OCI-LY3 (cell line): ENCODE data around the gene COL26A1.
"Not testable (repeated sequence)": the region's sequence is repeated elsewhere in the genome, so short reads cannot be mapped to it uniquely, and the experiment has no call there.

Experiments
- H2AFZ ChIP-seq: fragments of 200-600, 300-600 bp; shearing (Covaris generic); 2 replicates; pipeline ENCODE4 v1.6.0; 2014; ENCODE audit warnings: antibody characterized with exemption, low read depth, low read length
- H3K27ac ChIP-seq: fragments of 200-600, 300-600 bp; sonication (generic); 2 replicates; pipeline ENCODE4 v1.5.1; 2014; ENCODE audit warnings: mild to moderate bottlenecking, low read length, moderate library complexity, mixed read lengths
- H3K27me3 ChIP-seq: fragments of 200-600, 300-600 bp; sonication (generic); 2 replicates; pipeline ENCODE4 v1.6.1; 2014; ENCODE audit warnings: low read depth, low read length, mixed read lengths
- H3K36me3 ChIP-seq: fragments of 200-600, 300-600 bp; sonication (generic); replicated peaks from 2 replicates; pipeline ENCODE3; 2014; ENCODE audit warnings: low read depth, low read length, mixed read lengths
- H3K4me1 ChIP-seq: fragments of 300-600, 200-600 bp; sonication (generic); 2 replicates; pipeline ENCODE4 v1.6.1; 2014; ENCODE audit warnings: low read length, mixed read lengths
- H3K4me2 ChIP-seq: fragments of 200-600, 300-600 bp; sonication (generic); 2 replicates; pipeline ENCODE4 v1.6.1; 2014; ENCODE audit warnings: low read length, mixed read lengths
- H3K4me3 ChIP-seq: fragments of 300-600, 200-600 bp; sonication (generic); 2 replicates; pipeline ENCODE4 v1.5.1; 2014; ENCODE audit warnings: antibody characterized with exemption, mild to moderate bottlenecking, low read length, moderate library complexity
- H3K79me2 ChIP-seq: fragments of 300-600, 200-600 bp; shearing (Covaris generic); 2 replicates; pipeline ENCODE4 v1.6.1; 2014; ENCODE audit warnings: mild to moderate bottlenecking, low read length, mixed read lengths
- H3K9ac ChIP-seq: fragments of 300-600, 200-600 bp; shearing (Covaris generic); 2 replicates; pipeline ENCODE4 v1.6.0; 2014; ENCODE audit warnings: mild to moderate bottlenecking, low read length, moderate library complexity
- H3K9me3 ChIP-seq: fragments of 200-600, 300-600 bp; shearing (Covaris generic); 2 replicates; pipeline ENCODE4 v1.6.1; 2014; ENCODE audit warnings: low read length, mixed read lengths; ENCODE audit not compliant: insufficient read depth
- H4K20me1 ChIP-seq: fragments of 200-600, 300-600 bp; sonication (generic); 2 replicates; pipeline ENCODE4 v1.6.1; 2016; ENCODE audit warnings: low read length, mixed read lengths; ENCODE audit not compliant: insufficient read depth
- EZH2phosphoT487 ChIP-seq: fragments of 200-600 bp; shearing (Covaris generic); IDR thresholded peaks from 2 replicates; pipeline ENCODE4 v1.6.1; 2018; ENCODE audit warnings: antibody characterized with exemption, mixed run types, low read depth
- TF ChIP-seq, protein P1 (sequence below): fragments of 200-600, 300-600 bp; sonication (generic); IDR thresholded peaks from 2 replicates; pipeline ENCODE4 v1.5.1; 2014; ENCODE audit warnings: antibody characterized with exemption, low read length, low read depth

The COL26A1 gene

DNA sequence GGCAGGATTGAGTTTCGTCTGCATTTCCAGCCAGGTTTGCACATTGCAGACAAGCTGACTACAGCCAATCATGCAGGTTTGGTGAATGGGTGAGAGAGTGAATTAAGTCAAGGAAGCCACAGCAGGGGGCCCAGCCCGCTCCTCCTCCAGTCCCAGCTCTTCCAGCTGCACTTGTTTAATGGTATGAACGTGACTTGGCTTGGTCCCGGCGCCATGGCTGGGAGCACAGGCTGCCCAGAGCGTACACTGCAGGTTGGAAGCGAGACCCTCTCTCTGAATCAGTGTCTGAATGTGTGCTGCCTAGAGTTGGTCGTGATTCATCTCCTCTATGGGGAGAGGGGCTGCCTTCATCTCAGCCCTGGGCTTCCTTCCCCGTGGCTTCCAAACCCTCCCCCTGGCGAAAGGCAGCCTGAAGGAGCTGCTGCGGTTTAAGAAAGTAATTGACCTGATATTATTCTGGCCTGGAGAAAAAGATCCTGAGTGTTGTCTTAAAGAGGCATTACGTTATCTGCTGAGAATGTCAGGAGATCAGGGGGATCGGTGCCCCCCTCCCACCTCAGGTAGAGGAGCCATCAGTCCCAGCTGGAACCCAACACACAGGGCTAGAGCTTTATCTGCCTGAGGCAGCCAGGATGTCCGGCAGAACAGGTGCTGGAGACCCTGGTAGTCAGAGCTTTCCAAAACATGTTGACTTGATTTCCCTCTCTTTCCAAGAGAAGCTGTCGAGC lies 132.1 kb downstream of the COL26A1 start:
- H3K9ac ChIP-seq = no peak overlapping the region
- no peaks in the 10 kb centered on the region for H3K79me2 ChIP-seq
- H3K4me2 ChIP-seq = no peak overlapping the region
- H2AFZ ChIP-seq = no peak overlapping the region
- H3K27ac ChIP-seq = no peak overlapping the region
- no peaks in the 10 kb centered on the region for H3K4me1 ChIP-seq
- no peaks in the 10 kb centered on the region for H3K9me3 ChIP-seq
- no peaks in the 10 kb centered on the region for H3K27me3 ChIP-seq
- TF ChIP-seq EZH2phosphoT487 = no peak
- TF ChIP-seq, protein P1, sequence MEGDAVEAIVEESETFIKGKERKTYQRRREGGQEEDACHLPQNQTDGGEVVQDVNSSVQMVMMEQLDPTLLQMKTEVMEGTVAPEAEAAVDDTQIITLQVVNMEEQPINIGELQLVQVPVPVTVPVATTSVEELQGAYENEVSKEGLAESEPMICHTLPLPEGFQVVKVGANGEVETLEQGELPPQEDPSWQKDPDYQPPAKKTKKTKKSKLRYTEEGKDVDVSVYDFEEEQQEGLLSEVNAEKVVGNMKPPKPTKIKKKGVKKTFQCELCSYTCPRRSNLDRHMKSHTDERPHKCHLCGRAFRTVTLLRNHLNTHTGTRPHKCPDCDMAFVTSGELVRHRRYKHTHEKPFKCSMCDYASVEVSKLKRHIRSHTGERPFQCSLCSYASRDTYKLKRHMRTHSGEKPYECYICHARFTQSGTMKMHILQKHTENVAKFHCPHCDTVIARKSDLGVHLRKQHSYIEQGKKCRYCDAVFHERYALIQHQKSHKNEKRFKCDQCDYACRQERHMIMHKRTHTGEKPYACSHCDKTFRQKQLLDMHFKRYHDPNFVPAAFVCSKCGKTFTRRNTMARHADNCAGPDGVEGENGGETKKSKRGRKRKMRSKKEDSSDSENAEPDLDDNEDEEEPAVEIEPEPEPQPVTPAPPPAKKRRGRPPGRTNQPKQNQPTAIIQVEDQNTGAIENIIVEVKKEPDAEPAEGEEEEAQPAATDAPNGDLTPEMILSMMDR = no peak
- H3K36me3 ChIP-seq = no peaks in the 10 kb centered on the region
- no peaks in the 10 kb centered on the region for H4K20me1 ChIP-seq
- H3K4me3 ChIP-seq = no peak overlapping the region

DNA sequence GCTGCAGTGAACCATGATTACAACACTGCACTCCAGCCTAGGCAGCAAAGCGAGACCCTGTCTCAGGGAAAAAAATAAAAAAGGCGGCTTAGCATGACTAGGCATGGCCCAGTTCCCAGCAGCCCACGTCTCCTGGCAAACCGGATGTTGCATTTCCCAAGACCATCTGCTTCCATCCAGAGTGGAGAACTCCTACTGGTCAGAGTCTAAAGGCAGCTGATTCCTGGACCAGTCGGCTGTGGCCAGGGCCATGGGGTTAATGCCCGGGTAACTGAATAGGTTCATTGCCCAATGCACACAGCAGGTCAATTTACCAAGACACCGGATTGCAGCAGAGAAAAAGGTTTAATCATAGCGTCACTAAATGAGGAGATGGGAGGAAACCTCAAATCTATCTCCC lies 133.3 kb downstream of the COL26A1 start:
- H3K27me3 ChIP-seq = no peaks in the 10 kb centered on the region
- no peak overlapping the region for H2AFZ ChIP-seq
- no peaks in the 10 kb centered on the region for H3K79me2 ChIP-seq
- H3K36me3 ChIP-seq = no peaks in the 10 kb centered on the region
- H3K9me3 ChIP-seq = no peaks in the 10 kb centered on the region
- H3K4me2 ChIP-seq = no peak overlapping the region
- H3K4me3 ChIP-seq = no peak overlapping the region
- TF ChIP-seq, protein P1 = no peak
- TF ChIP-seq EZH2phosphoT487 = no peak
- H3K27ac ChIP-seq = no peak overlapping the region
- H4K20me1 ChIP-seq = no peaks in the 10 kb centered on the region
- H3K9ac ChIP-seq = no peak overlapping the region
- H3K4me1 ChIP-seq = no peaks in the 10 kb centered on the region

DNA sequence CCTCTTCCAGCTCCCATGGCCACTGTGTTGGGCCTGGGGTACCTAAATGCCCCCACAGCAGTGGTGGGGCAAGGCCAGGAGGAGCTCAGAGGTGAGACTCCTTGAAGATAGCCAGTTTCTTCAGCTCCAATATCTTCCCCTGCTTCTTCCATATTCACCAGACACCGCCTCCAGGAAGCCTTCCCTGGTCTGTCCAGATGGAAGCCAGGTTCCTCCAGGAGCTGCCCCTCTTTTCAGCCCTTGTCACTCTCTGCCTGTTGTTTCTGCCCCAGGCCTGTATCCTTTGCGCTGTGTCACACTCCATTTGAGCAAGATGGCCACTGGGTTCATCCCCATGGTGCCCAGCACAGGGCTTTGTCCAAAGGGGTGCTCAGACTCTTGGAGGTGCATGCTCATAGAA lies 138.7 kb downstream of the COL26A1 start:
- no peaks in the 10 kb centered on the region for H3K9me3 ChIP-seq
- no peak overlapping the region for H3K4me2 ChIP-seq
- no peak for TF ChIP-seq EZH2phosphoT487
- no peaks in the 10 kb centered on the region for H3K36me3 ChIP-seq
- no peaks in the 10 kb centered on the region for H3K79me2 ChIP-seq
- peaks cover 22% of the 10 kb centered on the region for H3K4me1 ChIP-seq
- H3K27ac ChIP-seq = no peak overlapping the region
- H3K27me3 ChIP-seq = no peaks in the 10 kb centered on the region
- H2AFZ ChIP-seq = no peak overlapping the region
- no peak overlapping the region for H3K4me3 ChIP-seq
- H3K9ac ChIP-seq = no peak overlapping the region
- H4K20me1 ChIP-seq = no peaks in the 10 kb centered on the region

DNA sequence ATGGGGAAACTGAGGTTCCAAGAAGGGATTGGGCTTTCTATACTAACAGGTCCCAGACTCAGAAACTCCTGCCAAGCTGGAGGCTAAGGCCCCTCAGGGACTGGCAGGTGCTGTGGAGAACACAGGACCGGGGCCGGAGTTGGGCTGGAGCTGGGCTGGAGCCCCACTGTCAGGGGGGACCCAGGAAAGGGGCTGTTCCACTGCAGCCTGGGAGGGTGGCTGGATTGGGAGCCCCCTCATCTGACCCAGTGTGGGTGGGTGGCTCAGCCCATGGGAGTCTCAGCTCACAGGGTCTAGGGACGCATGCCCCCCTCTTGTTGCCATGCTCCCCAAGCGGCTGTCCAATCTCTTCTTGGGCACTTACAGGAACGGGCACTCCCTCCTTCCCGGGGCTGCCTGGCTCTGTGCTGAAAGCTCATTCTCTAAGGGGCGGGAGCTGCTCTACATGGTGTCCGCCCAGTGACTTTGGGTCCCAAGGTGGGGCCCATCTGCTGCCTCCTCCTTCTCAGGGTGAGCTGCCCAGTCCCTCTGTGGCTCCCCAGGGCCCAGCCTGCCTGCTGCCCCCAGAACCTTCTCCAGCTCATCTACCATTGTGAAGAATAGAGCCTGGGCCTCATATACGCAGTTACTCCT lies 139.9 kb downstream of the COL26A1 start:
- H3K27me3 ChIP-seq = no peaks in the 10 kb centered on the region
- no peaks in the 10 kb centered on the region for H3K79me2 ChIP-seq
- no peak overlapping the region for H3K4me3 ChIP-seq
- TF ChIP-seq EZH2phosphoT487 = no peak
- TF ChIP-seq, protein P1 = no peak
- H2AFZ ChIP-seq = no peak overlapping the region
- H3K9me3 ChIP-seq = no peaks in the 10 kb centered on the region
- no peaks in the 10 kb centered on the region for H3K36me3 ChIP-seq
- H3K4me2 ChIP-seq = no peak overlapping the region
- peaks cover 34% of the 10 kb centered on the region for H3K4me1 ChIP-seq
- H3K9ac ChIP-seq = no peak overlapping the region
- no peak overlapping the region for H3K27ac ChIP-seq
- H4K20me1 ChIP-seq = no peaks in the 10 kb centered on the region

DNA sequence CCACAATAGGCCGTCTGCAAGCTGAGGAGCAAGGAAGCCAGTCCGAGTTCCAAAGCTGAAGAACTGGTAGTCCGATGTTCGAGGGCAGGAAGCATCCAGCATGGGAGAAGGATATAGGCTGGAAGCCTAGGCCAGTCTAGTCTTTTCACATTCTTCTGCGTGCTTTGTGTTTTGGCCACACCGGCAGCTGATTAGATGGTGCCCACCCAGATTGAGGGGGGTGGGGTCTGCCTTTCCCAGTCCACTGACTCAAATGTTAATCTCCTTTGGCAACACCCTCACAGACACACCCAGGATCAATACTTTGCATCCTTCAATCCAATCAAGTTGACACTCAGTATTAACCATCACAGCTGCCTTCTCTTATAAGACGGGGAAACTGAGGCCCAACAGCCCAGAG lies 142.8 kb downstream of the COL26A1 start:
- H3K27me3 ChIP-seq, H3K79me2 ChIP-seq, H3K9ac ChIP-seq, H3K36me3 ChIP-seq, H3K9me3 ChIP-seq, H4K20me1 ChIP-seq, H3K4me3 ChIP-seq, H3K4me2 ChIP-seq, H3K27ac ChIP-seq, H2AFZ ChIP-seq: not testable (repeated sequence)
- peaks cover 34% of the 10 kb centered on the region for H3K4me1 ChIP-seq
